Activated CD8-positive, alpha-beta T cell treated with anti-CD3 and anti-CD28 coated beads, Interleukin-2, amount 10 ng/mL, durations not matched to agents 7 days and 5 days (primary cell): Measurements from ENCODE around the gene ABCA2. TPM values are rescaled to one million over a fixed set of nuclear protein-coding genes. Genes with fewer than 3 reads are reported as not detected.

Source experiments
- ATAC-seq: fragments of 150-1000 bp; cut with Tn5 transposase; one replicate; pipeline ENCODE4 v1.10.0; 2021; ENCODE audit warnings: moderate library complexity
- CTCF ChIA-PET: fragments of 350-600 bp; sonication (Branson Sonifier 250); formaldehyde crosslinking; loops from one replicate; lab custom pipeline; 2021; ENCODE audit warnings: antibody characterized with exemption; lab: Charles Lee
- POLR2A ChIA-PET: fragments of 350-600 bp; sonication (Branson Sonifier 250); formaldehyde crosslinking; loops from one replicate; lab custom pipeline; 2021; ENCODE audit warnings: antibody characterized with exemption; lab: Charles Lee
- DNase-seq: peaks from one replicate; pipeline ENCODE4 v3.0.0-alpha.2; 2020
- H3K27ac Mint-ChIP-seq: one replicate; pipeline ENCODE4 v1.8.0; 2021; ENCODE audit warnings: mild to moderate bottlenecking, mixed read lengths
- H3K27me3 Mint-ChIP-seq: one replicate; pipeline ENCODE4 v1.8.0; 2021; ENCODE audit warnings: low read depth, mixed read lengths
- H3K36me3 Mint-ChIP-seq: one replicate; pipeline ENCODE4 v1.8.0; 2021; ENCODE audit warnings: low read depth, mixed read lengths
- H3K4me1 Mint-ChIP-seq: one replicate; pipeline ENCODE4 v1.8.0; 2021; ENCODE audit warnings: low read depth, mixed read lengths
- H3K4me3 Mint-ChIP-seq: one replicate; pipeline ENCODE4 v1.8.0; 2021; ENCODE audit warnings: mild to moderate bottlenecking, mixed read lengths
- H3K9me3 Mint-ChIP-seq: one replicate; pipeline ENCODE4 v1.8.0; 2022; ENCODE audit warnings: mixed read lengths; ENCODE audit not compliant: insufficient read depth
- total RNA-seq, 2 experiments: library from RNA; stranded (reverse); gene quantifications; one replicate each; pipeline ENCODE4 v1.2.3, GENCODE V29; 2021

The ABCA2 gene
- total RNA-seq, 2 experiments from 2014 or later = 61.5 to 62.0 TPM

DNA sequence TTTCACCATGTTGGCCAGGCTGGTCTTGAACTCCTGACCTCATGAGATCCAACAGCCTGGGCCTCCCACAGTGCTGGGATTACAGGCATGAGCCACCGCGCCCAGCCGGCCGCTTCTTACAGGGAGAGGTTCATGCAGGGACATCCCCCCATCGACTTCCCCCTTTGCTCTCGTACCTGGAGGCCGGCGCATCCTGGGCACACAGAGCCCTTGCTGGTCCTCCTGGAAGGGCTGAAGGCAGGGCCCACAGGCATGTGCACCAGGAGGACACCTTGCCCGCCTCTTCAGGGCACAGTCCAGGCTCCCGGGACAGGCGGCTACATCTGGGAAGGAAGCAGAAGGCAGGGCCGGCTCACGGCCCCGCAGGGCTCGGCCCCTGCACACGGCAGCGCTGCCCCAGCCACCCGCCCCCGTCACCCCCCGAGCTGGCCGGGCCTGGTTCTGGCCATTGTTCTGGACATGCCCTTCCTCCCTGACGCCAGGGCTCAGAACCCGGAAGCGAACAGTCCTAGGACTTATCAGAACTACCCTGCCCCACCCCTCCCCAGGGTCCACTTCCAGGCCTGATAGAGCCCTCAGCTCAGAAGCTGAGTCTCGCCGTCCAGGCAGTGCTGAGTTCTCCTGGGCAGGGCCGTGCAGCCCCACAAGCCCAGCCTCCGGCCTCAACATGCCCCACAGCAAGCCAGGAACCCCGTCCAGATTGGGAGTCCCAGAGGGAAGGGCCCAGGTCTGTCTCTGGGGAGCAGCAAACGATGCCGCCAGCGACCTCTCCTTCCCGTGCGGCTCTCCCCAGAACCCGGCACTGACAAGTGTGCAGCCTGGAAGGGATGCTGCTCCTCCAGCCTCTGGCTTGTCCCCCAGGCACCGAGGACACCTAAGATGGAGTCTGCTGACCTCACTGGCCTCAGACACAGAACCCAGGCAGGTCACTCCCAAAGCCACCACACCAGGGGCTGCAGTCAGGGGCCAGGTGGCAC is 15.0 kb upstream of the ABCA2 start:
- peaks cover 14% of the 10 kb centered on the region for H3K27me3 Mint-ChIP-seq
- ChIA-PET POLR2A (no interaction called here), CTCF (interaction anchor here (0.7 to 2.2 kb wide), 2 partner anchors 13 to 25 kb away, joined by 3 to 10 read pairs; no protein-coding TSS in a partner anchor)
- no peaks in the 10 kb centered on the region for H3K36me3 Mint-ChIP-seq
- peaks cover 15% of the 10 kb centered on the region for H3K4me1 Mint-ChIP-seq
- ATAC-seq (no peak), DNase-seq (no peak)
- no peak overlapping the region for H3K27ac Mint-ChIP-seq
- H3K4me3 Mint-ChIP-seq = no peak overlapping the region
- H3K9me3 Mint-ChIP-seq = no peaks in the 10 kb centered on the region

DNA sequence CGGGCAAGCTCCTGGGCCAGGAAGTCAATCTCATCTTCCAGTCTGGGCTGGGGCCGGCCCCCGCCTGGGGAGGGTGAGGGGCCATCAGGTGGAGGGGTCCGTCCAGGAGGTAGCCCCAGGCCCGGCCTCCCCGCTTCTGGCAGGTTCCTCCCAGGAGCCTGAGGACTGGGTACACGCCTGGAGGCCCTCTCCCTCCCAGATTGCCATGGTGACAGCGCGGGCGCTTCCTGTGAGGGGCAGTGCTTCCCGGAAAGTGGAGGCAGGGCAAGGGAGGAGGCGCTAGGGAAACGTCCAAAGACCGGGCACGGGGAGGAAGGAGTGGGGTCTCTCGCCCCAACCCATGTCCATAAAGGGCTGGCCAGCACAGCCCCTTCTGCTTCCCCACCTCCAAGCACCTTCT is 13.1 kb upstream of the ABCA2 start:
- no peak overlapping the region for H3K4me3 Mint-ChIP-seq
- no peaks in the 10 kb centered on the region for H3K36me3 Mint-ChIP-seq
- H3K27me3 Mint-ChIP-seq = peaks cover 7% of the 10 kb centered on the region
- DNase-seq (no peak), ATAC-seq (no peak)
- POLR2A ChIA-PET = no interaction called here
- no peaks in the 10 kb centered on the region for H3K9me3 Mint-ChIP-seq
- H3K27ac Mint-ChIP-seq = no peak overlapping the region
- peaks cover 15% of the 10 kb centered on the region for H3K4me1 Mint-ChIP-seq
- CTCF ChIA-PET = no interaction called here

- Mint-ChIP-seq H3K9me3 (no peaks in the 10 kb centered on the region), H3K27ac (no peak overlapping the region), H3K4me3 (no peak overlapping the region), H3K36me3 (no peaks in the 10 kb centered on the region), H3K27me3 (peaks cover 7% of the 10 kb centered on the region), H3K4me1 (peaks cover 16% of the 10 kb centered on the region)
- ATAC-seq (no peak), DNase-seq (no peak)
- ChIA-PET CTCF (no interaction called here), POLR2A (no interaction called here)
These were observed 12.5 kb upstream of the ABCA2 start for GRCh38 chr9:137040568-137040967.

- H3K27ac Mint-ChIP-seq = no peak overlapping the region
- H3K9me3 Mint-ChIP-seq = no peaks in the 10 kb centered on the region
- peaks cover 19% of the 10 kb centered on the region for H3K4me1 Mint-ChIP-seq
- H3K27me3 Mint-ChIP-seq = peaks cover 2% of the 10 kb centered on the region
- no peak for ATAC-seq
- CTCF ChIA-PET = interaction anchor here (0.8 kb wide), 1 partner anchor 31 kb away, joined by 3 read pairs; the partner anchor contains the start of gene SAPCD2
- no peak for DNase-seq
- H3K36me3 Mint-ChIP-seq = no peaks in the 10 kb centered on the region
- no peak overlapping the region for H3K4me3 Mint-ChIP-seq
- POLR2A ChIA-PET = no interaction called here
These were observed 11.8 kb upstream of the ABCA2 start for GRCh38 chr9:137039611-137040366.

GRCh38 chr9:137038916-137039315 is 10.9 kb upstream of the ABCA2 start:
- POLR2A ChIA-PET = no interaction called here
- Mint-ChIP-seq H3K27me3 (no peaks in the 10 kb centered on the region), H3K9me3 (no peaks in the 10 kb centered on the region), H3K4me1 (peaks cover 18% of the 10 kb centered on the region), H3K27ac (no peak overlapping the region), H3K36me3 (no peaks in the 10 kb centered on the region), H3K4me3 (no peak overlapping the region)
- ATAC-seq = no peak
- CTCF ChIA-PET = interaction anchor here (1.7 kb wide), 1 partner anchor 10 kb away, joined by 7 read pairs; no protein-coding TSS in a partner anchor
- no peak for DNase-seq

GRCh38 chr9:137037483-137037882 is 9.4 kb upstream of the ABCA2 start:
- no peak for DNase-seq

DNA sequence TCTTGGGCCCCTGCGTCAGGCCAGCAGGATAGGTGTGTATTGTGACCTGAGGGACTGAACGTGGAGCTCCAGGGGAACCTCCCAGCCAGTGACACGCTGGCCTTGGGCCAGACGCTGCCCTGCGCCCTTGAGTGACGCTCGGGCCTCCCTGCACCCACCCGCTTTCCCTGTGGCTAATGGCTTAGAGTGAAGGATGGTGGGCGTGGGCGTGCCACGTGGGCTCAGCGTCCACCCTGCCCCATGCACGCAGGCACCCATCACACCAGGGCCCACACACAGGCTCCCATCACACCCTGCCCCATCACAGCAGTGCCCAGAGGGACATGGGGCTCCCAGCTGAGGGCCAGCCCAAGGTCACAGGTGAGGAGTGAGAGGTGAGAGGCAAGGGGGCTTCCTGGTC is 9.0 kb upstream of the ABCA2 start:
- H3K27ac Mint-ChIP-seq = no peak overlapping the region
- peaks cover 32% of the 10 kb centered on the region for H3K4me1 Mint-ChIP-seq
- ChIA-PET POLR2A (no interaction called here), CTCF (interaction anchor here (1.0 to 4.3 kb wide), 6 partner anchors 8 to 249 kb away, joined by 3 to 146 read pairs (median 21); partner anchors contain the start of genes C8G and NPDC1)
- no peaks in the 10 kb centered on the region for H3K9me3 Mint-ChIP-seq
- H3K27me3 Mint-ChIP-seq = no peaks in the 10 kb centered on the region
- H3K36me3 Mint-ChIP-seq = no peaks in the 10 kb centered on the region
- no peak overlapping the region for H3K4me3 Mint-ChIP-seq
- DNase-seq (no peak), ATAC-seq (no peak)

More at GRCh38 chr9:137037483-137037882, 9.4 kb upstream of the ABCA2 start:
- H3K9me3 Mint-ChIP-seq = no peaks in the 10 kb centered on the region
- H3K27ac Mint-ChIP-seq = no peak overlapping the region
- no peak for ATAC-seq
- no peaks in the 10 kb centered on the region for H3K36me3 Mint-ChIP-seq
- H3K27me3 Mint-ChIP-seq = no peaks in the 10 kb centered on the region
- H3K4me1 Mint-ChIP-seq = peaks cover 27% of the 10 kb centered on the region
- no peak overlapping the region for H3K4me3 Mint-ChIP-seq
- CTCF ChIA-PET = interaction anchor here (1.2 to 4.3 kb wide), 5 partner anchors 8 to 250 kb away, joined by 4 to 146 read pairs (median 35); partner anchors contain the start of genes C8G and NPDC1
- POLR2A ChIA-PET = no interaction called here

- DNase-seq (no peak), ATAC-seq (no peak)
- ChIA-PET POLR2A (interaction anchor here (0.5 to 1.9 kb wide), 3 partner anchors 87 to 323 kb away, joined by 3 to 11 read pairs (median 3); no protein-coding TSS in a partner anchor), CTCF (interaction anchor here (0.7 to 4.3 kb wide), 43 partner anchors 9 to 310 kb away, joined by 3 to 146 read pairs (median 7); partner anchors contain the start of genes AJM1, C8G, CLIC3 and LCN12)
- Mint-ChIP-seq H3K4me3 (no peak overlapping the region), H3K27me3 (no peaks in the 10 kb centered on the region), H3K9me3 (no peaks in the 10 kb centered on the region), H3K4me1 (peaks cover 40% of the 10 kb centered on the region), H3K36me3 (no peaks in the 10 kb centered on the region), H3K27ac (no peak overlapping the region)
These were observed 7.9 kb upstream of the ABCA2 start for GRCh38 chr9:137035937-137036336.

DNA sequence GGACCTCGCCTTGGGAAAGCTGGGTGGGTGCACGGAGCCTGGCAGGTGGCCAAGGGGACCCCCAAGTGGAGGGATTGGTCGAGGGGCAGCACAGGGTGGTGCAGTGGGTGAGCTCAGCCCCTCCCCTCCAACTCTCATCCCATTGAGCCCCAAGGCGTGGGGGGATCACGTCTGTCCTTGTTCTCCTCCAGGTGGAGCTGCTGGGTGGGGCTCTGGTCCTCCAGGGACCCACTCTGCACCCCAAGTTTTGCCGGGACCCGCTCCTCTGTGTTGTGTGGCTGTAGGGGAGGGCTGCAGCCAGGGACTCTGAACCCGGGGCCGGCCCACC is 7.4 kb upstream of the ABCA2 start:
- peaks cover 44% of the 10 kb centered on the region for H3K4me1 Mint-ChIP-seq
- ChIA-PET POLR2A (interaction anchor here (0.5 to 1.9 kb wide), 5 partner anchors 33 to 322 kb away, joined by 3 to 11 read pairs (median 3); no protein-coding TSS in a partner anchor), CTCF (interaction anchor here (0.7 to 4.3 kb wide), 59 partner anchors 9 to 502 kb away, joined by 3 to 146 read pairs (median 5); partner anchors contain the start of genes AJM1, C8G, CLIC3 and LCN12)
- H3K4me3 Mint-ChIP-seq = no peak overlapping the region
- H3K36me3 Mint-ChIP-seq = no peaks in the 10 kb centered on the region
- no peak for DNase-seq
- peak overlapping the region; percentile 89 for H3K27ac Mint-ChIP-seq
- H3K27me3 Mint-ChIP-seq = no peaks in the 10 kb centered on the region
- no peaks in the 10 kb centered on the region for H3K9me3 Mint-ChIP-seq
- peak; percentile 8 for ATAC-seq

- CTCF ChIA-PET = interaction anchor here (0.6 to 4.3 kb wide), 69 partner anchors 9 to 502 kb away, joined by 3 to 146 read pairs (median 4); partner anchors contain the start of genes AJM1, C8G, CLIC3 and LCN12
These were observed 6.9 kb upstream of the ABCA2 start for GRCh38 chr9:137034709-137035506.

More at GRCh38 chr9:137034709-137035506, 6.9 kb upstream of the ABCA2 start:
- POLR2A ChIA-PET = interaction anchor here (0.5 to 1.9 kb wide), 8 partner anchors 10 to 322 kb away, joined by 3 to 11 read pairs (median 3); no protein-coding TSS in a partner anchor
- Mint-ChIP-seq H3K36me3 (no peaks in the 10 kb centered on the region), H3K27ac (peak overlapping the region; percentile 89), H3K4me3 (peak overlapping the region; percentile 69), H3K9me3 (no peaks in the 10 kb centered on the region), H3K4me1 (peaks cover 50% of the 10 kb centered on the region), H3K27me3 (no peaks in the 10 kb centered on the region)
- peak; percentile 92 for ATAC-seq
- DNase-seq = peak; percentile 92
